Nephron (organoid): ENCODE data around the gene ARPC4.

Experiments used
- H3K27ac Mint-ChIP-seq, 3 experiments: 2 replicates each; pipeline ENCODE4 v1.8.0; 2020; ENCODE audit warnings: mixed read lengths in 3 of 3, mild to moderate bottlenecking in 2 of 3, moderate library complexity in 1 of 3
- H3K27me3 Mint-ChIP-seq: 2 replicates; pipeline ENCODE4 v1.8.0; 2021; ENCODE audit warnings: low read depth, mild to moderate bottlenecking, moderate library complexity, mixed read lengths
- H3K36me3 Mint-ChIP-seq: 2 replicates; pipeline ENCODE4 v1.8.0; 2020; ENCODE audit warnings: low read depth, mixed read lengths
- H3K4me1 Mint-ChIP-seq: 2 replicates; pipeline ENCODE4 v1.8.0; 2020; ENCODE audit warnings: mixed read lengths
- H3K4me3 Mint-ChIP-seq, 3 experiments: 2 replicates each; pipeline ENCODE4 v1.8.0; 2020; ENCODE audit warnings: mild to moderate bottlenecking in 3 of 3, mixed read lengths in 3 of 3, moderate library complexity in 2 of 3
- H3K9me3 Mint-ChIP-seq: 2 replicates; pipeline ENCODE4 v1.8.0; 2020; ENCODE audit warnings: mixed read lengths
- TF ChIP-seq, protein P1 (sequence below), 3 experiments: fragments of 200-600 bp; sonication (generic); IDR thresholded peaks; one replicate each; pipeline ENCODE4 v1.5.0; 2021; ENCODE audit warnings: antibody characterized with exemption in 3 of 3; ENCODE audit not compliant: unreplicated experiment in 3 of 3

ARPC4 gene

DNA sequence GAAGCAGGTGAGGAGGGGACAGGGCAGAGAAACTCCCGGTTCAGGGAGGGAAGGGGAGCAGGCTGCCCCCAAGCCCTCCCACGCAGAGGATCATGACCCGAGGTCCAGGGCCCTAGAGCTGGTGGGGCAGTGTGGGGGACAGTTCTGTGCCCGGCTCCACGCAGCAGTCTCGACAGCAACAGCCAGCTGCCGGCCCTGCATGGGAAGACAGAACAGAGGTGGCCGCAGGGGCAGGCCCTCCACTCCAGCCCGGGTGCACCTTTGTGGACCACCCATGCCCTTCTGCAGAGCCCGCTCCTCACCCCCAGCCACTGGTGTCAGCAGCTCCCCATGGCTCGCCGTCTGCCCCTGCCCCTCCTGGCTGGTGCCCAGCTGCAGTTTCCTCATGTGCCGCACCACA lies 35.5 kb upstream of the ARPC4 start:
- TF ChIP-seq, protein P1, sequence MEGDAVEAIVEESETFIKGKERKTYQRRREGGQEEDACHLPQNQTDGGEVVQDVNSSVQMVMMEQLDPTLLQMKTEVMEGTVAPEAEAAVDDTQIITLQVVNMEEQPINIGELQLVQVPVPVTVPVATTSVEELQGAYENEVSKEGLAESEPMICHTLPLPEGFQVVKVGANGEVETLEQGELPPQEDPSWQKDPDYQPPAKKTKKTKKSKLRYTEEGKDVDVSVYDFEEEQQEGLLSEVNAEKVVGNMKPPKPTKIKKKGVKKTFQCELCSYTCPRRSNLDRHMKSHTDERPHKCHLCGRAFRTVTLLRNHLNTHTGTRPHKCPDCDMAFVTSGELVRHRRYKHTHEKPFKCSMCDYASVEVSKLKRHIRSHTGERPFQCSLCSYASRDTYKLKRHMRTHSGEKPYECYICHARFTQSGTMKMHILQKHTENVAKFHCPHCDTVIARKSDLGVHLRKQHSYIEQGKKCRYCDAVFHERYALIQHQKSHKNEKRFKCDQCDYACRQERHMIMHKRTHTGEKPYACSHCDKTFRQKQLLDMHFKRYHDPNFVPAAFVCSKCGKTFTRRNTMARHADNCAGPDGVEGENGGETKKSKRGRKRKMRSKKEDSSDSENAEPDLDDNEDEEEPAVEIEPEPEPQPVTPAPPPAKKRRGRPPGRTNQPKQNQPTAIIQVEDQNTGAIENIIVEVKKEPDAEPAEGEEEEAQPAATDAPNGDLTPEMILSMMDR (IDR thresholded peaks at IDR 0.05; ENCODE audit: unreplicated experiment in 3 of 3), result no peak
- H3K27ac Mint-ChIP-seq, result no peak overlapping the region
- no peaks in the 10 kb centered on the region for H3K9me3 Mint-ChIP-seq
- no peak overlapping the region for H3K4me3 Mint-ChIP-seq
- H3K27me3 Mint-ChIP-seq, result no peaks in the 10 kb centered on the region
- H3K36me3 Mint-ChIP-seq, result peaks cover 58% of the 10 kb centered on the region
- H3K4me1 Mint-ChIP-seq, result no peaks in the 10 kb centered on the region

GRCh38 chr3:9760779-9761505 lies 31.9 kb upstream of the ARPC4 start:
- Mint-ChIP-seq H3K4me3 (no peak overlapping the region), H3K27ac (peak overlapping the region in 1 of 3 experiments; percentile 6), H3K36me3 (peaks cover 46% of the 10 kb centered on the region), H3K4me1 (no peaks in the 10 kb centered on the region), H3K27me3 (no peaks in the 10 kb centered on the region), H3K9me3 (no peaks in the 10 kb centered on the region)
- TF ChIP-seq, protein P1 (IDR thresholded peaks at IDR 0.05; ENCODE audit: unreplicated experiment in 3 of 3), result no peak

- no peaks in the 10 kb centered on the region for H3K27me3 Mint-ChIP-seq
- TF ChIP-seq, protein P1 (IDR thresholded peaks at IDR 0.05; ENCODE audit: unreplicated experiment in 3 of 3), result no peak
Observed at GRCh38 chr3:9761919-9762318, 31.0 kb upstream of the ARPC4 start.

GRCh38 chr3:9762871-9763270 lies 30.0 kb upstream of the ARPC4 start:
- Mint-ChIP-seq H3K9me3 (no peaks in the 10 kb centered on the region), H3K27ac (no peak overlapping the region), H3K27me3 (no peaks in the 10 kb centered on the region), H3K4me3 (no peak overlapping the region), H3K4me1 (peaks cover 7% of the 10 kb centered on the region), H3K36me3 (peaks cover 34% of the 10 kb centered on the region)
- TF ChIP-seq, protein P1 (IDR thresholded peaks at IDR 0.05; ENCODE audit: unreplicated experiment in 3 of 3), result no peak

More at GRCh38 chr3:9761919-9762318, 31.0 kb upstream of the ARPC4 start:
- H3K27ac Mint-ChIP-seq, result no peak overlapping the region
- H3K4me3 Mint-ChIP-seq, result no peak overlapping the region
- peaks cover 37% of the 10 kb centered on the region for H3K36me3 Mint-ChIP-seq
- H3K4me1 Mint-ChIP-seq, result no peaks in the 10 kb centered on the region
- no peaks in the 10 kb centered on the region for H3K9me3 Mint-ChIP-seq

DNA sequence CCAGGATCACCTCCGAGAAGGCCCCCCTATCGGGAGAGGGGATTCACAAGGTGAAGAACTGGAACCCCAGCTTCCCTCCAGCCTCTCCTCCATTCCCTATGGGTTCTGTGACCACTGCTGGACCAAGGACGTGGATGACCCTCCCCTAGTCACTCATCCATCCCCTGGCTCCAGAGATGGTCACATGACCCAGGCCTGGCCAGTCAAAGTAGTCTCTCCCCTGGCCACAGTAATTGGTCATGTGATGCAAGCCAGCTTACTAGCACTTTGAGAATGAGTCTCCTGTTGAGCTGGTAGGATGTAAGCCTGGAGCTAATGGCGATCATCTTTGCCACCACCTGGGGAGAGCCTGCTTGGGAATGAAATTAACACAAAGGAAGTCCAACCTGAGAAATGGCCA lies 27.0 kb upstream of the ARPC4 start:
- H3K27me3 Mint-ChIP-seq, result no peaks in the 10 kb centered on the region
- TF ChIP-seq, protein P1 (IDR thresholded peaks at IDR 0.05; ENCODE audit: unreplicated experiment in 3 of 3), result no peak
- H3K4me1 Mint-ChIP-seq, result peaks cover 24% of the 10 kb centered on the region
- no peaks in the 10 kb centered on the region for H3K9me3 Mint-ChIP-seq
- no peak overlapping the region for H3K4me3 Mint-ChIP-seq
- no peak overlapping the region for H3K27ac Mint-ChIP-seq
- peaks cover 8% of the 10 kb centered on the region for H3K36me3 Mint-ChIP-seq

DNA sequence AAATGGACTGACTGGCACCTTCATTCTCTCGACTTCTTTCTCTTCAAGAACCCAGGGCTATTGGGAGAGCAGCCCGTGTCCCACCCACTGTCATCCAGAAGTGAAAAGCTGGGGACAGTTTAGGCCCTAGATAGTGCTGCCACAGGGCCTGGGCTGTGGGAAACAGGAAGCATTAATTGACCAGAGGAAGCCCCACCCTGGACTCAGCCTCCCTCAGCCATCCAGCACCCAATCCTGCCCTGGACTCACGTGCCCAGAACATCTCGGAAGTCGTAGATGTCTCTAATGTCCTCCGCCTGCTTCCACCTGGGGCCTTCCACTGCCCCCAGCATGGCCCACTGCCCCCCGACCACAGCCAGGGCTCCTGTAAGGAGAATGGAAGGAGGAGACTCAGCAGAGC lies 25.5 kb upstream of the ARPC4 start:
- Mint-ChIP-seq H3K4me1 (peaks cover 31% of the 10 kb centered on the region), H3K9me3 (no peaks in the 10 kb centered on the region), H3K4me3 (peak overlapping the region in 2 of 3 experiments; percentile 18 to 87), H3K27ac (peak overlapping the region in 2 of 3 experiments; percentile 33 to 53), H3K36me3 (peaks cover 3% of the 10 kb centered on the region), H3K27me3 (no peaks in the 10 kb centered on the region)
- TF ChIP-seq, protein P1 (IDR thresholded peaks at IDR 0.05; ENCODE audit: unreplicated experiment in 3 of 3), result no peak
